Endothelial cell of hepatic sinusoid (primary cell): ENCODE measurements around the gene IFFO2.

Experiments
- in situ Hi-C: cut with HindIII; loops from 2 replicates; pipeline ENCODE4 v1.10.0; 2017; ENCODE audit warnings: low sequenced_read_pairs

The IFFO2 gene

GRCh38 chr1:18921516-18922251 is 34.8 kb downstream of the IFFO2 start:
- in situ Hi-C loops: no loop called here

GRCh38 chr1:18920931-18921330 is 35.5 kb downstream of the IFFO2 start:
- in situ Hi-C loops: no loop called here

- in situ Hi-C loops: no loop called here
These were observed 36.5 kb downstream of the IFFO2 start for GRCh38 chr1:18919956-18920355.

- in situ Hi-C loops: no loop called here
These were observed 37.1 kb downstream of the IFFO2 start for GRCh38 chr1:18919197-18919905.

- in situ Hi-C loops: no loop called here
These were observed 38.1 kb downstream of the IFFO2 start for GRCh38 chr1:18918417-18918816.

GRCh38 chr1:18917071-18917799 is 39.2 kb downstream of the IFFO2 start:
- in situ Hi-C loops: no loop called here

- in situ Hi-C loops: no loop called here
These were observed 41.1 kb downstream of the IFFO2 start for GRCh38 chr1:18915341-18915740.

GRCh38 chr1:18913065-18913835 is 43.2 kb downstream of the IFFO2 start:
- in situ Hi-C loops: no loop called here

- in situ Hi-C loops: no loop called here
These were observed 43.9 kb downstream of the IFFO2 start for GRCh38 chr1:18912550-18912949.

- in situ Hi-C loops: no loop called here
These were observed 47.3 kb downstream of the IFFO2 start for GRCh38 chr1:18908911-18909771.

- in situ Hi-C loops: no loop called here
These were observed 48.3 kb downstream of the IFFO2 start for GRCh38 chr1:18907917-18908845.

- in situ Hi-C loops: no loop called here
These were observed 49.2 kb downstream of the IFFO2 start for GRCh38 chr1:18907021-18907916.

GRCh38 chr1:18903291-18903756 is 53.2 kb downstream of the IFFO2 start:
- in situ Hi-C loops: loop anchor here (5.0 kb wide), 2 partner anchors 109 to 179 kb away; no protein-coding TSS in a partner anchor

GRCh38 chr1:18902523-18903290 is 53.8 kb downstream of the IFFO2 start, which contains the start of gene ALDH4A1:
Gene ALDH4A1, minus strand, starts transcription at chr1:18902555. Its CDS starts 32 bp downstream, at chr1:18902523.
- in situ Hi-C loops: loop anchor here (5.0 kb wide), 2 partner anchors 110 to 180 kb away; no protein-coding TSS in a partner anchor

GRCh38 chr1:18901952-18902522 is 54.4 kb downstream of the IFFO2 start:
- in situ Hi-C loops: loop anchor here (5.0 kb wide), 2 partner anchors 110 to 180 kb away; no protein-coding TSS in a partner anchor
